Heart left ventricle (tissue), 13 donors: ENCODE measurements around the gene RBMS3.

Experiments used
- POLR2A ChIP-seq, 2 donors: fragments of 450-650 bp; IDR thresholded peaks; one replicate each; pipeline ENCODE4 v1.6.1; 2017; ENCODE audit warnings: antibody characterized with exemption in 2 of 2, mild to moderate bottlenecking in 2 of 2, moderate library complexity in 2 of 2
- TF ChIP-seq, protein P1 (sequence below), 12 donors: fragments of 200-600 bp; sonication (generic) in 4 of 12; IDR thresholded peaks; one replicate each; pipeline versions ENCODE4 v1.5.0 to v1.8.0; 2018 to 2022; ENCODE audit warnings: antibody characterized with exemption in 12 of 12, mild to moderate bottlenecking in 5 of 12
- donor health status: ischemic (EF 13 %, LVEDD 7.1; RV severe dilation, severe dysfunction).
- donor health status: DM: no; HTN: yes; CAD: no.
- donor health status: DM: no; HTN: no; CAD: no.
- donor health status: ischemic (EF 25% LVEDD 6.9; RV normal size, moderate dysfunction).
- donor health status: ischemic (EF 25% LVEDD 5.7; RV mildly dilated, moderate dysfunction).
- donor health status: ischemic (EF 35%, LVEDD 5.7; RV mildly dilated, moderate dysfunction).
- donor health status: nonischemic (EF 11% LVEDD 7.7; RV severe dilation, severe dysfunction).
- donor health status: DM: yes; HTN: yes; CAD: no.
- donor health status: PGD.
- donor health status: ischemic (EF 29% LVEDD 5.4; RV normal size, mild dysfunction).
- donor health status: nonischemic (EF 23%, LVEDD 6.1; RV moderate dilation, normal function).

DNA sequence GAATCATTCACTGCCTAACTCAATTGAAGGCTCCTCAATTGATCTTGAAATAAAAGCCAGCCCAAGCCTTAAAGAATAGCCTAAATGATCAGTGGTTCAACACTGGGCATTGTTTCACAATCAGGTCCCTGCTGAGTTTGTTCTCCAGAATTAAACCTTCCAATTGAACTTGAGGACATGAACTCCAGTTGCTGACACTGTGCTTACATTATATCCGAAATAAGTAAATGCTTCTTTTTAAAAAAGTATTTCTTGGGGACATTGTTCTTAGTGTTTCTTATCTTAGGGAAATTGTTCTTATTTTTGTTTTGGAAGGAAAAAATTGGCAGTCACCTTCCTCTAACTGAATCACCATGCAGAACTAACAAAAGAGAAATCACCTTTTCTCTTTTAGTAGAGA, 450.2 kb downstream of the RBMS3 start:
- TF ChIP-seq, protein P1, sequence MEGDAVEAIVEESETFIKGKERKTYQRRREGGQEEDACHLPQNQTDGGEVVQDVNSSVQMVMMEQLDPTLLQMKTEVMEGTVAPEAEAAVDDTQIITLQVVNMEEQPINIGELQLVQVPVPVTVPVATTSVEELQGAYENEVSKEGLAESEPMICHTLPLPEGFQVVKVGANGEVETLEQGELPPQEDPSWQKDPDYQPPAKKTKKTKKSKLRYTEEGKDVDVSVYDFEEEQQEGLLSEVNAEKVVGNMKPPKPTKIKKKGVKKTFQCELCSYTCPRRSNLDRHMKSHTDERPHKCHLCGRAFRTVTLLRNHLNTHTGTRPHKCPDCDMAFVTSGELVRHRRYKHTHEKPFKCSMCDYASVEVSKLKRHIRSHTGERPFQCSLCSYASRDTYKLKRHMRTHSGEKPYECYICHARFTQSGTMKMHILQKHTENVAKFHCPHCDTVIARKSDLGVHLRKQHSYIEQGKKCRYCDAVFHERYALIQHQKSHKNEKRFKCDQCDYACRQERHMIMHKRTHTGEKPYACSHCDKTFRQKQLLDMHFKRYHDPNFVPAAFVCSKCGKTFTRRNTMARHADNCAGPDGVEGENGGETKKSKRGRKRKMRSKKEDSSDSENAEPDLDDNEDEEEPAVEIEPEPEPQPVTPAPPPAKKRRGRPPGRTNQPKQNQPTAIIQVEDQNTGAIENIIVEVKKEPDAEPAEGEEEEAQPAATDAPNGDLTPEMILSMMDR (IDR thresholded peaks at IDR 0.05) = no peak
- TF ChIP-seq POLR2A (IDR thresholded peaks at IDR 0.05) = no peak
